K562 (cell line): ENCODE data around the gene PRDM12. TPM values are rescaled to one million over a fixed set of nuclear protein-coding genes. Genes with fewer than 3 reads are reported as not detected.

Experiments used
- ATAC-seq: fragments of 200-7000 bp; cut with Tn5 transposase; 3 replicates; pipeline ENCODE4 v1.9.1; 2020; ENCODE audit warnings: moderate library complexity
- BruUV-seq: library from RNA; stranded (reverse); fragments of 400-500 nt; replicated peaks from 2 replicates; lab custom pipeline; 2021; lab: Mats Ljungman, UMichigan
- CTCF ChIA-PET: fragments of 300-600 bp; formaldehyde crosslinking; extraction: SDS; loops from one replicate; lab custom pipeline; 2021; ENCODE audit warnings: low intra/inter-chr PET ratio; lab: Yijun Ruan, JAX
- POLR2A ChIA-PET: fragments of 300-600, 350-650 bp; sonication (Branson Sonifier 250); formaldehyde crosslinking; extraction: SDS; loops from one replicate; lab custom pipeline; 2021; ENCODE audit warnings: antibody characterized with exemption, inconsistent platforms; lab: Yijun Ruan, JAX
- DNase-seq, 4 experiments: peaks; one replicate each; pipeline versions ENCODE4 v3.0.0 to v3.0.0-alpha.2; 2011 to 2018; ENCODE audit warnings: low spot score in 3 of 4, mixed read lengths in 3 of 4; ENCODE audit errors: extremely low read depth in 1 of 4
- FAIRE-seq: peaks from 2 replicates; lab custom pipeline; 2011; peaks lifted over from hg19 to GRCh38; lab: Jason Lieb, UNC
- H2AFZ ChIP-seq: 2 replicates; pipeline ENCODE4 v1.6.0; 2011; ENCODE audit warnings: low read depth, low read length, control low read depth, inconsistent platforms
- H3K27ac ChIP-seq: fragments of 200-600 bp; 3 replicates; pipeline ENCODE4 v1.8.0; 2011; ENCODE audit warnings: low read depth, mild to moderate bottlenecking, control low read depth, inconsistent platforms, low read length, moderate library complexity, mixed read lengths; ENCODE audit errors: extremely low read depth
- H3K27me3 ChIP-seq, 2 experiments: fragments of 300-600 bp in 1 of 2; 2 replicates in 1 of 2; 3 replicates in 1 of 2; pipeline versions ENCODE4 v1.6.0 to v1.8.0; 2011; ENCODE audit warnings: inconsistent platforms in 2 of 2, low read length in 2 of 2, mild to moderate bottlenecking in 1 of 2, mixed read lengths in 1 of 2, moderate library complexity in 1 of 2; ENCODE audit not compliant: control insufficient read depth in 2 of 2, insufficient read depth in 2 of 2
- H3K36me3 ChIP-seq: fragments of 300-600 bp; 3 replicates; pipeline ENCODE4 v1.8.0; 2011; ENCODE audit warnings: mild to moderate bottlenecking, low read length, inconsistent platforms; ENCODE audit not compliant: control insufficient read depth, insufficient read depth
- H3K4me1 ChIP-seq, 2 experiments: fragments of 200-600 bp in 1 of 2; replicated peaks in 1 of 2; 2 replicates in 1 of 2; 3 replicates in 1 of 2; pipeline versions ENCODE4 v1.5.1 to v1.8.0; 2011; ENCODE audit warnings: inconsistent platforms in 2 of 2, low read length in 2 of 2, mild to moderate bottlenecking in 1 of 2, mixed read lengths in 1 of 2, moderate library complexity in 1 of 2; ENCODE audit not compliant: control insufficient read depth in 2 of 2, insufficient read depth in 2 of 2
- H3K4me2 ChIP-seq: 2 replicates; pipeline ENCODE4 v1.6.1; 2011; ENCODE audit warnings: low read length, control low read depth, inconsistent platforms, mixed read lengths; ENCODE audit not compliant: insufficient read depth
- H3K4me3 ChIP-seq: fragments of 200-600 bp; sonication (generic), shearing (Covaris generic); 2 replicates; pipeline ENCODE4 v1.5.1; 2016; ENCODE audit warnings: control low read depth, inconsistent platforms
- H3K79me2 ChIP-seq: fragments of 200-600 bp; 3 replicates; pipeline ENCODE4 v1.8.0; 2011; ENCODE audit warnings: low read length, inconsistent platforms; ENCODE audit not compliant: control insufficient read depth, insufficient read depth
- H3K9ac ChIP-seq, 2 experiments: 2 replicates each; pipeline versions ENCODE4 v1.6.0 to v1.6.1; 2011; ENCODE audit warnings: low read depth in 2 of 2, low read length in 2 of 2, control low read depth in 1 of 2, inconsistent platforms in 1 of 2, mild to moderate bottlenecking in 1 of 2, mixed read lengths in 1 of 2; ENCODE audit not compliant: insufficient read depth in 1 of 2
- H3K9me1 ChIP-seq: one replicate; pipeline ENCODE4 v1.6.0; 2011; ENCODE audit warnings: inconsistent platforms, mild to moderate bottlenecking, low read length, moderate library complexity; ENCODE audit not compliant: control insufficient read depth, insufficient read depth
- H3K9me3 ChIP-seq: replicated peaks from 2 replicates; pipeline ENCODE4 v1.5.1; 2011; ENCODE audit warnings: low read depth, low read length, inconsistent platforms; ENCODE audit not compliant: control insufficient read depth, insufficient read depth
- H4K20me1 ChIP-seq: replicated peaks from 2 replicates; pipeline ENCODE4 v1.6.1; 2011; ENCODE audit warnings: low read length, inconsistent platforms, mixed read lengths; ENCODE audit not compliant: control insufficient read depth, insufficient read depth
- TAF9B ChIP-seq: fragments of 450-650 bp; IDR thresholded peaks from 2 replicates; pipeline ENCODE4 v1.6.1; 2018; ENCODE audit warnings: mild to moderate bottlenecking; ENCODE audit not compliant: partially characterized antibody
- UBTF ChIP-seq, 2 experiments: IDR thresholded peaks; 2 replicates each; pipeline ENCODE4 v1.6.1; 2012; ENCODE audit warnings: improper control_type of control experiment in 2 of 2, low read depth in 2 of 2, low read length in 2 of 2, borderline replicate concordance in 1 of 2
- ZBTB8A ChIP-seq: fragments of 450-650 bp; IDR thresholded peaks from 2 replicates; pipeline ENCODE4 v1.6.1; 2018; ENCODE audit warnings: mild to moderate bottlenecking, moderate library complexity; ENCODE audit not compliant: partially characterized antibody
- ZNF311 ChIP-seq: fragments of 250-450 bp; sonication (Bioruptor Pico); IDR thresholded peaks from 2 replicates; pipeline ENCODE4 v1.4.0; 2020; ENCODE audit warnings: mild to moderate bottlenecking, moderate library complexity
- WGBS: fragments of 100-300 bp; shearing (Covaris generic); methylation state at CpG from one replicate; pipeline ENCODE4 v1.1.6; 2016; ENCODE audit warnings: low coverage, mixed read lengths; ENCODE audit not compliant: insufficient coverage; ENCODE audit errors: missing lambda C conversion rate; 5-methylcytosine and 5-hydroxymethylcytosine counted together
- in situ Hi-C: fragments of 300-500 bp; cut with MboI; formaldehyde crosslinking; loops from 4 replicates; pipeline ENCODE4 v1.15.0; 2018; ENCODE audit warnings: inconsistent platforms, mixed read lengths
- intact Hi-C: fragments of 100-400 bp; cut with micrococcal nuclease; formaldehyde crosslinking; loops from 2 replicates; pipeline ENCODE4 v1.14.2; 2022
- polyA plus RNA-seq, 8 experiments: library from polyadenylated mRNA; depleted of rRNA in 4 of 8; stranded (reverse) in 5 of 8; unstranded in 3 of 8; fragments of >200 nt; fragmentation: Nextera tagmentation in 2 of 8; fragmentation: Illumina TruSeq in 1 of 8; extraction: Ambion mirVana in 2 of 8; extraction: Trizol in 1 of 8; gene quantifications; 2 replicates each; pipeline versions ENCODE4 v1.2.1 to v1.2.3, GENCODE V29; 2011 to 2014; ENCODE audit warnings: inconsistent platforms in 1 of 8, missing spikeins in 1 of 8
- total RNA-seq, 7 experiments: library from RNA; depleted of rRNA in 6 of 7; stranded (reverse); fragments of >200 nt in 6 of 7; fragmentation: Illumina TruSeq in 2 of 7; extraction: Trizol in 2 of 7; gene quantifications; 2 replicates each; pipeline versions ENCODE4 v1.2.1 to v1.2.3, GENCODE V29; 2011 to 2021; ENCODE audit warnings: low replicate concordance in 1 of 7

Gene PRDM12
- total and polyA plus RNA-seq, 9 of the 15 experiments (the other 6 are each of a cell fraction or from before 2014, with no cell fraction given), result 0.04 to 0.22 (median 0.07) TPM; not detected in 3

GRCh38 chr9:130694205-130694604 lies 29.8 kb downstream of the PRDM12 start (continued):
- TF ChIP-seq ZBTB8A (no peak), UBTF (IDR thresholded peaks at IDR 0.05; ENCODE audit: borderline replicate concordance in 1 of 2, low read depth in 2 of 2, low read length in 2 of 2) (no peak), ZNF311 (CRISPR knock-in tag) (no peak)

- TF ChIP-seq TAF9B, result no peak
- in situ Hi-C loops, result loop anchor here (25.0 kb wide), 1 partner anchor 559 kb away; no protein-coding TSS in a partner anchor
- intact Hi-C loops, result no loop called here
- H3K9me1 ChIP-seq, result peaks cover 3% of the 10 kb centered on the region
- ATAC-seq (no peak), FAIRE-seq (no peak), DNase-seq (no peak)
- 0 out of 2 replicates have a peak, but pooled peaks cover 3% of the 10 kb centered on the region for H3K9me3 ChIP-seq
- 87% methylated on average over 4 of the region's 4 CpGs for WGBS
- H3K4me1 ChIP-seq, result peaks cover 6 to 10% of the 10 kb centered on the region in 2 experiments; a peak in 3 of 5 replicates
- POLR2A ChIA-PET, result interaction anchor here (0.5 to 2.7 kb wide), 2 partner anchors 9 to 958 kb away, joined by 3 to 13 read pairs; no protein-coding TSS in a partner anchor
- BruUV-seq, result no TSS peak
- peaks cover 50% of the 10 kb centered on the region for H3K79me2 ChIP-seq
- no peaks in the 10 kb centered on the region for H3K27me3 ChIP-seq
- H3K4me3 ChIP-seq, result no peak overlapping the region
- no peak overlapping the region for H3K27ac ChIP-seq
- H2AFZ ChIP-seq, result no peak overlapping the region
- H4K20me1 ChIP-seq, result peaks cover 11% of the 10 kb centered on the region
- no peak overlapping the region; a peak in 1 of 4 replicates for H3K9ac ChIP-seq
- no peak overlapping the region; the same call in 1 of the 2 replicates for H3K4me2 ChIP-seq
- H3K36me3 ChIP-seq, result peaks cover 57% of the 10 kb centered on the region
- CTCF ChIA-PET, result interaction anchor here (0.6 kb wide), 1 partner anchor 72 kb away, joined by 3 read pairs; no protein-coding TSS in a partner anchor
Measured at GRCh38 chr9:130696139-130696650, 31.8 kb downstream of the PRDM12 start.
